ENCODE results near the gene ZNF511.

DNA sequence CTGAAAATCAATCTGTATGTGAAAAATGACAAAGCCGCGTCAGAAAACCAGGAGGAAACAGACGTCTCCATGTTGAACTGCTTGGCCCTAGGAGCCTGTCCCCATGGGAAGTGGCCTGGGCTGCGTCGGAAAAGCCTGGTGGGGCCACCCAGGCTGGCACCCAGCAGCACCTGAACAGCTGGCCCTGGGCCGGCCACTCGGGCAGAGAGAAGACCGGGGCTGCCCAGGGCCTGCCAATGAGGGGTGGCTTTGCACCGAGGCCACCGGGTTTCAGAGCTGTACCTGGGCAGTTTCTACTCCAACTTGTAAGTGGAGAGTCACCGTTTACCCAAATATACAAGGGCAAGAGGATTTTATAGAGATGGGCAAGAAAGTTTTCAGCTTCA is 50.2 kb downstream of the ZNF511 start:
- TF ChIP-seq CTCF (conservative IDR thresholded peaks at IDR 0.05) (no peak), ZFX (IDR thresholded peaks at IDR 0.05) (no peak)
